GM19438 (cell line): ENCODE measurements around the gene ENPP5.
"Not testable (repeated sequence)": the region's sequence is repeated elsewhere in the genome, so short reads cannot be mapped to it uniquely, and the experiment has no call there.

Source experiments
- ATAC-seq: cut with Tn5 transposase; IDR thresholded peaks from one replicate; pipeline ENCODE4 v1.9.1; 2021; ENCODE audit warnings: low read depth; ENCODE audit not compliant: unreplicated experiment

Gene ENPP5

DNA sequence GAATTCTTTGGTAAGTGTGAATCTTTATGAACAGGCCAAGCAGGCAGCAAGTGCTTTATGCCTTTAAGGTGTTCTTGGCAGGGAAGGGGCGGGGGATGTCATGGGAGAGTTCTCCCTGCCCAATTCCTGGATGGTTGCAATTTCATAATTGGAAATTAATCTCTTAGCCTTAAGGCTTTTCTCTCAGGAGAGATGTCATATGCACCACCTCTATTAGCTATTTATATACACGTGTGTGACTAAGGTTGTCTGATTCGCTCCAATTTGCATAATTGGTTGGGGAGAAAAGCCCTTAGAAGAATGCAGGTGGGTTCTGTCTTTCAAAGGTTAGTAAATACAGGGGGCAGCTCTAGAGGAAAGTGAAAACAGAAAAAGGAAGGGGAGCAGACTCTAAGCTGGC, 5.2 kb upstream of the ENPP5 start:
- peak; percentile 39 for ATAC-seq

DNA sequence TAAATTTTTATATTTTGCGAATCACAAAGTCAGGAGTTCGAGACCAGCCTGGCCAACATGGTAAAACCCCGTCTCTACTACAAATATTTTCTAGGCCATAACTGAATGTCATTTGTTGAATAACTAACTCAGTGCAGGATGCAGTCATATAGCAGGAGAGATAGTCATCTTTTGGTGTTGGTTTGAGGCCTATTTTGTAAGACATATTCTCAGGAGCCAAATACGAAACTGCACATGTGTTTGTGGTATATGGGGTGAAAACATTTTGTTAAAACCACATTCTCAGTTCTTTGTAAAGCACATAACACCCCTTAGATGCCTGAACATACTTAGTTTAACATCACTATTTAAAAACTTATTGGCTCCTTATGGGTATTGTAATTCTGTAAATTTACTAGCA, 4.7 kb upstream of the ENPP5 start:
- peak; percentile 73 for ATAC-seq

DNA sequence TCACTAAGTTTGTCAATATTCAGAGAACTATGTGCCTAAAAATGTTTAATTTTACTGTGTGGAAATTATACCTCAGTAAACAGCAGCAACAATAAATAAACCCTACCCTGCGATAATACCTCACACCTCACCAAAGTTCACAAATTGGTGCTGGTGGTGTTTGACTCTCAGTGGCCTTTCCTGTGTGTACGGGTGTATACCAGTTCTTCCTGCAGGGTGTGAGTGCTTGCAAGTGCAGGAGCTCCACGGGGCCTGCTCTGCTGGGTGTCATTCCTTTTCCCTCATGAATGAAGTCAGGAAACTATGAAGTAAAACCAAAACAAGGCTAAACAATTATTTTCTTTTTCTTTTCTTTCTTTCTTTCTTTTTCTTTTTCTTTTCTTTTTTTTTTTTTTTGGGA, 4.1 kb upstream of the ENPP5 start:
- no peak for ATAC-seq

DNA sequence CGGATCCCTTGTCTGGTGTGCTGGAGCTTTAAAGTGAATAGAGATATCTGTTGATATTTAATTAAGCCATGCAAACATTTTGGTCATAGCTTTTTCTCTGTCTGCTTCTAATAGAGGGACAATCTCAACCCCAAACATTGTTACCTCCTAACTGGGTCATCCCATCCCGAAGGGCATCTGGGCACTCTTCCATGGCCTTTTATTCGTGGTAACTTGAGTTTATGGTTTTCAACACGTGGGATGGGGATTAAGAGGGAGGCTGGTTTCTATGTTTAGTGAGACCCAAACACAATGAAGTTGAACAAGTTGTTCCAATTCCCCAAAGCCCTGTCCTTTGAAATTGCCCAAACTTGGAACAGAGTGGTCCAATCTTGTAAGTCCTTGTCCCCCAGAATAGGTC, 1.4 kb upstream of the ENPP5 start:
- no peak for ATAC-seq

DNA sequence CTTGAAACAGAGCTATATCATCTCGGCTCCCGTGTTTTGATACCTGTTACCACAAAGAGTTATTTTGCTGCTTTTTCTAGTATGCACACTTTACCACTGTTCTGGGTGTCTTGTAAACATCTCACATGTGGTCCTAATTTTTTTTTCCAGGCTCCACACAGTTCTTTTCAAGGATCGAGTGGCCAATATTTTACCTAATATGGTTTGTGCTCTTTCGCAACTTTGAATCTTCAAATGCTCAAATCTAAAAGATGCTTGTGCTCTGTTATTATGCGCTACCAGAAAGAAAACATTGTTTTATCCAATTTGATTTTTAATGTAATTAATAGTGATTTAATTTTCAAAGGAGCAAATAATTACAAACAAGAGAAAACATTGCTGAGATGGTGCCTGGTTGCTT, 10.7 kb downstream of the ENPP5 start:
- ATAC-seq: no peak

DNA sequence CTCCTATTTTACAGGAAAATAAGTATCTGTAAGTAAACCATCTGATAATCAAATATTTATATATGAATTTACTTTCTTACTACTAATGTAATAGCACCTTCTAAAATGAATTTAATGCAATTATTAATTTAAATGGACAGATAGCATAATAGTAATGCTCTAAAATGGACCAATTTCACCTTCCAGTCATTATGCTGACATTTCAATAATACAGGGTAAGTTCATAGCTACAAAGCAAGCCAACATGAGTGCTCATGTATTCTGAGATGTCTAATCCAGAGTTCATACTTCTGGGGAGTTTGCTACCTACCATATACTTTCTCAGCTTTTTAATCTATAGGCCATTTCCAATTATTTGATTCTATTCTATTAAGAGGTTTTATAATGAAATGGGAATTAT, 11.6 kb downstream of the ENPP5 start:
- no peak for ATAC-seq

- ATAC-seq: no peak
Measured at GRCh38 chr6:46156701-46157100, 14.1 kb downstream of the ENPP5 start.

DNA sequence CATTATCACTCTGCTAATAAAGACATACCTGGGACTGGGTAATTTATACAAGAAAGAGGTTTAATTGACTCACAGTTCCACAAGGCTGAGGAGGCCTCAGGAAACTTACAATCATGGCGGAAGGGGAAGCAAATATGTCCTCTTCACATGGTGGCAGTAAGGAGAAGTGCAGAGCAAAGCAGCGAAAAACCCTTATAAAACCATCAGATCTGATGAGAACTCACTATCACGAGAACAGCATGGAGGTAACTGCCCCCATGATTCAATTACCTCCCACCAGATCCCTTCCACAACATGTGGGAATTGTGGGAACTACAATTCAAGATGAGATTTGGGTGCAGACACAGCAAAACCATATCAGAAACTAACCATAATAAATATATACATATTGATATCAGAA, 21.7 kb downstream of the ENPP5 start:
- ATAC-seq: not testable (repeated sequence)

DNA sequence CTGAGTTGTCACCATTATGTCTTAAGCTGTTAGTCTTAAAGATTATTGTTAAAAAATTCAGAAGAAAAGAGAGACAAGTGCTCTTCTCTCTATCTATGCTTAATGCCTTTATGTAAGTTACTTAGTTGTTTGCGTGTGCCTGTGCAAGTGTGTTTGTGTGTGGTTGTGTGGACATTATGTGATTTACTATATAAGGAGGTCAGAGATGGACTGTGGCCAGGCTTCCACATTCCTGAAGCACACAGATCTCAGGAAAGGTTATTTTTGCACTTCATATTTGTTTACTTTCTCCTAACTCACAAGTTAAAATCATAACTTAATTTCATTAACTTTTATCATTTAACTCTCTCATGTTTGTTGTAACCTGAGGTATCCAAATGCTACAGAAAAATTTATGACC, 26.5 kb downstream of the ENPP5 start:
- no peak for ATAC-seq

- peak; percentile 93 for ATAC-seq
Measured at GRCh38 chr6:46138281-46138680, 32.5 kb downstream of the ENPP5 start.

GRCh38 chr6:46137387-46137786, 33.4 kb downstream of the ENPP5 start:
- no peak for ATAC-seq

DNA sequence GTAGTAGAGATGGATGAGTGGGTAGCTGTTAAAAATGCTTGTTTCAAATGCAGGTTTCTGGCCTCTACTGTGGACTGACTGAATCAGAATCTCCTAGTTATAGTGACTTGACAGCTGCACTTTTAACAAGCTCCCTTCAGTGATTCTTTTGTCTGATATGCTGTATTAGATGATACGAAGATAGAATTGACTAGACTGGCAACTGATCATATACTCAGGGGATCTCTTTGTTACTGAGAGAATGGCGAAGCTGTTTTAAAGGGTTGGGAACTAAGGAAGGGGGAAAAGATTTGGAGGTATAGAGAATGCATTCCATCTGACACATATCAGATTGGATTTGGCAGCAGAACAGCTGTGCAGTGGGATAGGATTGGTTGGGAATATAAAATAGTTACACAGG, 33.9 kb downstream of the ENPP5 start:
- no peak for ATAC-seq

DNA sequence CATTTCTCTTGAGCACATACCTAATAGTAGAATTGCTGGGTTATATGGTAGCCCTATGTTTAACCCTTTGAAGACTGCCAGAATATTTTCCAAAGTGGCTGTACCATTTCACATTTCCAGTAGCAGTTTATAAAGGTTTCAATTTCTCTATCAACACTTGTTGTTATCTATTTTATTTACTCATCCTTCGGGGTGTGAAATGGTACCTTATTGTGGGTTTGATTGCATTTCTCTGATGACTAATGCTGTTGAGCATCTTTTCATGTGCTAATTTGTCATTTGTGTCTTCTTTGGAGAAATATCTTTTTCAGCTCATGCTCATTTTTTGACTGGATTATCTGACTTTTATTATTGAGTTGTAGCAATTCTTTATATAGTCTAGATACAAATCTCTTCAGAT, 35.6 kb downstream of the ENPP5 start:
- ATAC-seq: no peak

GRCh38 chr6:46134216-46134615, 36.6 kb downstream of the ENPP5 start:
- no peak for ATAC-seq

- not testable (repeated sequence) for ATAC-seq
Measured at GRCh38 chr6:46131291-46131690, 39.5 kb downstream of the ENPP5 start.

DNA sequence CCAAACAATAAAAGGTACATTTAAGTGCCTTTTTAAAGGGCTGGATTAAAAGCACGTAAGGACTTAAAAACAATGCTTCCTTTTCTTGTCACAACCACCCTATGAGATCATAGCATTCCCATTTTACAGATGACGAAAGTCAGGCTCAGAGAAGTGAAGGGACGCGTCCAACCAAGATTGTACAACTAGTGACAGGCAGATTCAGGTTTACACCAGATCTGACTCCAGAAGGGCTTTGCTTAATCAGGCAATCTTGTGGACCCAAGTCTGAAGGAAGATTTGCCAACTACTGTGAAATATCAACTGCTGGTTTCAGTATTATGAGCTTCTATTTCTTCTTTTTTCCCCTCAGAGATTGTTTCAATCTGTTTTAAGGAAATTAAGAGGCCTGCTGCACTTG, 40.1 kb downstream of the ENPP5 start:
- no peak for ATAC-seq

DNA sequence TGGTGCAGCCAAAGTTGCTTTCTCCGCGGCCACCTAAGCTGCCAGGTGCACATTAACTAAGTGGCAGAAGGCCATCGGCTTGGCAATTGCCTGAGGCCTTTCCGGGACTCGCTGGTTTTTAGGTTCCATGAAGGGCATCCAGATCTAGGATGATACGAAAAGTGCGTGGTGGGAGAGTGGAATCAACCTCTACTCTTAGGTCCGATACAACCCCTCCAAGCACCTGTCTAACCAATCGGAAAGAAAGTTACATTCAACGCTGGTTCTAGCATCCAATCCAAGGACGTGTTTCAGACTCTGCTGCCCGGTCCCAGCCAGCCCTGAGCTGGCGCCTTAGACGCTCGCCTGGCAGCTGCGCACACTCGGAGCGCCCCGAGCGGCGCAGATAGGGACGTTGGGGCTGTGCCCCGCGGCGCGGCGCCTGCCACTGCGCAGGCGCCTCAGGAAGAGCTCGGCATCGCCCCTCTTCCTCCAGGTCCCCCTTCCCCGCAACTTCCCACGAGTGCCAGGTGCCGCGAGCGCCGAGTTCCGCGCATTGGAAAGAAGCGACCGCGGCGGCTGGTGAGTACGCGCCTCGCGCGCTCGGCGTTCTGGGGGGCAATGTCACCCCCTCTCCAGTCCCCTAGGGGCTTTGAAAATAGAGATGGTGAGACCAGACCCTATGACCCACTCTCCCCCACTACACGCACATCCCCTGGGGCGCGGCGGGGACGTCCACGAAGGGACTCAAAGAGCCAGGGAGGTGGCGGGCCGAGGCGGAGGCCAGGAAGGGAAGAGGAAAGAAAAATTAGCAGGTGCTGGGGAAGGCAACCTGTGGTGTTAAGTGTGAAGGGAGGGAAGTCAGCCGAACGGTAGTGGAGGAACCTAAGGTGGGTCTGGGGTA, 40.9 kb downstream of the ENPP5 start, which contains the start of gene ENPP4:
TSS of gene ENPP4 (plus strand) at position 361 of the 883 bp plus-strand sequence. CDS start 9,595 bp downstream, outside the sequence.
- ATAC-seq: peak; percentile 97

- ATAC-seq: peak; percentile 22
Measured at GRCh38 chr6:46129291-46129628, 41.5 kb downstream of the ENPP5 start.

DNA sequence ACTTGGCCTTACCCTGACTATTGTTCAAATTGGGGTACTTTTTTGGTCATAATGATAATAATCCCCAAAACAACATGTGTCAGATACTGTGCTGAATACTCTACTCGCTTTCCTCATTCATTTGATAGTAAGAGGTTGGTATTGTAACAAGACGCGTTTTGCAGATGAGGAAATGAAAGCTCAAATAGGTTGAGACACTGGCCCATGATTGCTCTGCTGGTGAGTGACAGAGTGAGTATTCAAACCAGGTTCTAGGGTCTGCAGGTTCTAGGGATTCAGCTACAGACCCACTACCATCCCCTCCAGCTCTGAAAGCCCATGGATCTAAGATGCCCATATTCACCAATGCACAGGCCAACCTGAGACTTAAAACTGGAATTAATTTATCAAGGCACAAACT, 42.3 kb downstream of the ENPP5 start:
- no peak for ATAC-seq

DNA sequence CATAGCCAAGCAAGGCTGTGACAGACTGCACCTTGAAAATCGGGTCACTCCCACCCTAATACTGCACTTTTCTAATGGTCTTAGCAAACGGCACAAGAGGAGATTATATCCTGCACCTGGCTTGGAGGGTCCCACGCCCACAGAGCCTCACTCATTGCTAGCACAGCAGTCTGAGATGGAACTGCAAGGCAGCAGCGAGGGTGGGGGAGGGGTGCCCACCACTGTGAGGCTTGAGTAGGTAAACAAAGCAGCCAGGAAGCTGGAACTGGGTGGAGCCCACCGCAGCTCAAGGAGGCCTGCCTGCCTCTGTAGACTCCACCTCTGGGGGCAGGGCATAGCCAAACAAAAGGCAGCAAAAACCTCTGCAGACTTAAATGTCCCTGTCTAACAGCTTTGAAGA, 51.1 kb downstream of the ENPP5 start:
- not testable (repeated sequence) for ATAC-seq

GRCh38 chr6:46118836-46119235, 51.9 kb downstream of the ENPP5 start:
- no peak for ATAC-seq

- ATAC-seq: no peak
Measured at GRCh38 chr6:46118157-46118556, 52.6 kb downstream of the ENPP5 start.

DNA sequence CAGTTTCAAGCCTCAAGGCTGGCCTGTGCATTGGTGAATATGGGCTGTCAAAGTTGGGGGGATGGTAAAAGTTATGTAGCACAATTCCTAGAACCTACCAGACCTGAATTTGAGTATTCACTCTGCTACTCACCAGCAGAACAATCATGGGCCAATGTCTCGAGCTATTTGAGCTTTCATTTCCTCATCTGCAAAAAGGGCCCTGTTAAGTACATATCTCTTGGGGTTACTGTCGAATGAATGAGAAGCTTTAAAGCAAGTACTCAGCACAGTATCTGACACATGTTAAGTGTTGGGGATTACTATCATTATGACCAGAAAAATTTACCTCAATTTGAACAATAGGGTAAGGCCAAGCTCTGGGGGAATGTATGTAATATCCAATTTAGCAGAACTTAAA, 54.5 kb downstream of the ENPP5 start:
- no peak for ATAC-seq
